AG09309 (cell line): ENCODE measurements around the gene KDM4C.

Experiments used
- DNase-seq: peaks from one replicate; pipeline ENCODE4 v3.0.0-alpha.2; 2010; ENCODE audit warnings: low read depth
- H3K4me3 ChIP-seq: 2 replicates; pipeline ENCODE4 v1.5.1; 2011; ENCODE audit warnings: mild to moderate bottlenecking, low read depth, low read length, moderate library complexity; ENCODE audit not compliant: control insufficient read depth
- TF ChIP-seq, protein P1 (sequence below): IDR thresholded peaks from 2 replicates; pipeline ENCODE4 v1.5.1; 2011; ENCODE audit warnings: mild to moderate bottlenecking, low read depth, low read length, inconsistent platforms; ENCODE audit not compliant: insufficient read depth, control insufficient read depth; ENCODE audit errors: missing control alignments

The KDM4C gene

DNA sequence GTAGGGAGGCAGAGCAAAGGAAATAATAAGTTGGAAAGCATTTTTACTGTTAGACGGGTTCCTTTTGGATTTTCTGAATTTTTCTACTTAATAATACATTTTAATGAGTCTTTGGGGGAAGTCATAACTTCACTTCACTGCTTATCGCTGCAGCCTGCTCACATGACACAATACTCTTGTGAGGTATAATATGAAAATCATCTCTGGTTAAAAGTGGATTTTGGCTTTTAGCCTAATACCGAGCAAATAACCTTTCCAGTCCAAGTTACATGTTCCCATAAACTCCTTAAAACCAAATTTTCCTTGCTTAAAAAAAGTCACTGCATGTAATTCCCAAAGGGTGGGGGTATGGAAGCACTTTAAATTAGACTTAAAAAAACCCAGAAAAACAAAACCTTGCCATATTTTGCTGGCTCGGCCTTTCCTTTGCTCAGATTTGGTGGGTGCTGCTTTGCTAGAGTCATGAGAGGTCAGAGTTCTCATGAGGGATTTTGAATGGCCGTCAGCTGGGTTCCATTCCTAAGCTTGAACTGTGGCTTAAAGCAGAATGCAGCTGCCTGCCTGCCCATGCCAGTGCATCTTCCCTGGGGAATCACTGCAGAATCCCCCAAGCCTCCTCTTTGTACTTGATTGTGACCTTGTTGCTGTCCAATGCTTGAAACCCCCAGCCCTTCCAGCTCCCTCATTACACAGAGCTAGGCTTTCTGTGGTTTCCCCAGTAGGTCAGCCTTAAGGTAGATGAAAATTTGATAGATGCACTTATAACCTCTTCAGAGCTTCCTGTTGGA, 331.8 kb downstream of the KDM4C start:
- no peak for DNase-seq
- H3K4me3 ChIP-seq, result no peak overlapping the region
- TF ChIP-seq, protein P1, sequence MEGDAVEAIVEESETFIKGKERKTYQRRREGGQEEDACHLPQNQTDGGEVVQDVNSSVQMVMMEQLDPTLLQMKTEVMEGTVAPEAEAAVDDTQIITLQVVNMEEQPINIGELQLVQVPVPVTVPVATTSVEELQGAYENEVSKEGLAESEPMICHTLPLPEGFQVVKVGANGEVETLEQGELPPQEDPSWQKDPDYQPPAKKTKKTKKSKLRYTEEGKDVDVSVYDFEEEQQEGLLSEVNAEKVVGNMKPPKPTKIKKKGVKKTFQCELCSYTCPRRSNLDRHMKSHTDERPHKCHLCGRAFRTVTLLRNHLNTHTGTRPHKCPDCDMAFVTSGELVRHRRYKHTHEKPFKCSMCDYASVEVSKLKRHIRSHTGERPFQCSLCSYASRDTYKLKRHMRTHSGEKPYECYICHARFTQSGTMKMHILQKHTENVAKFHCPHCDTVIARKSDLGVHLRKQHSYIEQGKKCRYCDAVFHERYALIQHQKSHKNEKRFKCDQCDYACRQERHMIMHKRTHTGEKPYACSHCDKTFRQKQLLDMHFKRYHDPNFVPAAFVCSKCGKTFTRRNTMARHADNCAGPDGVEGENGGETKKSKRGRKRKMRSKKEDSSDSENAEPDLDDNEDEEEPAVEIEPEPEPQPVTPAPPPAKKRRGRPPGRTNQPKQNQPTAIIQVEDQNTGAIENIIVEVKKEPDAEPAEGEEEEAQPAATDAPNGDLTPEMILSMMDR, result no peak

DNA sequence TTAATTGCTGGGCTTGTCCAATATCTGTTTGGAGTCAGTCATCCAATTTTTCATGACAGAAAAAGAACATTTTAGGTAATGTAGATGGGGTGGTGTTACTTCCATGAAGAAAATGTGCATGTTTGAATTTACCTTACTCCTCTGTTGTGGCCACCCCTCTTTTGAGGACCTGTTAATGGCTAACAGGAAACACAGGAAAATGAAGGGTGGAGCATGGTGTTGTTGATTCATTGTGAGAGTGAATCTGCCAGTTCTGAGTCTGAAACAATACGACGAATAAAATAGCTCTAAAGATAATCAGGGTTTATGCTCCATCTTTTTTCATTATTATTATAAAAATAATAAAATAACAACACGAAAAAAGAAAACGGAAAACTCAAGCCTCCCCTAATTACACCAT, 335.3 kb downstream of the KDM4C start:
- H3K4me3 ChIP-seq, result no peak overlapping the region
- no peak for DNase-seq
- TF ChIP-seq, protein P1, result no peak

GRCh38 chr9:7094052-7094451, 336.3 kb downstream of the KDM4C start:
- no peak overlapping the region for H3K4me3 ChIP-seq
- no peak for DNase-seq
- TF ChIP-seq, protein P1, result peak; percentile 31

GRCh38 chr9:7094576-7094975, 336.8 kb downstream of the KDM4C start:
- DNase-seq, result no peak
- TF ChIP-seq, protein P1, result no peak

GRCh38 chr9:7095058-7095457, 337.3 kb downstream of the KDM4C start:
- no peak overlapping the region for H3K4me3 ChIP-seq
- no peak for DNase-seq
- TF ChIP-seq, protein P1, result no peak

More at GRCh38 chr9:7094576-7094975, 336.8 kb downstream of the KDM4C start:
- no peak overlapping the region for H3K4me3 ChIP-seq

DNA sequence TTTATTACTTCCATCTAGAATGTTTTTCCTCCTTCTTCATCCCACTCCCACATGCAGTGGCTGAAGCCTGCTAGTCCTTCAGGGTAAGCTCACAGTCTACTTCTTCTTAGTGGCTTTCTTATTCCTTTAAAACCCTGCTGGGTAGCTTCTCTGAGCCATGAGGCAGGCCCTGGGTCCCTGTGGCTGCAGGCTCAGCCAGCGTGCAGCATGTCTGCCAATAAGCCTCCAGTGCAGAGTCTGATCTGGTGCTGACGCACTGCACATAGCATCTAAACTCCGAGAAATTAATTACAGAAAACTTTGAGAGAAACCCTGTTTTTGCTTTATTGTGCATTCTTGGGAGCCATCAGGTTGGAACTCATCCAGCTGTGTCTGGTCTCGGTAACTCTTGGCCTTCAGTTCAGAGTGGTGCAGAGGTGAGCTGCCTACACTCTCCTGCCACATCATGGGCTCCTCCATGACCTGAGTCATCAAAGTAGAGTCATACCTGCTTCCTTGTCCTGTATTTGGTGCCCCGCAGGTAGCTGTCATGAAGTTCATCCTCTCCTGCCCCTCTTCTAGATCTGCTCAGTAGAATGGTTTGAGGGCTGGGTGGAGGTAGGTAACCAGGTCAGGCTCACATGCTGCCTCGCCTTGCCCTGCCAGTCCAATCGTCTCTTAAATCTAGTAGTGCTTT, 339.4 kb downstream of the KDM4C start:
- DNase-seq, result no peak
- TF ChIP-seq, protein P1, result no peak
- no peak overlapping the region for H3K4me3 ChIP-seq
